Measurements from ENCODE around the gene CD52. TPM values are rescaled to one million over a fixed set of nuclear protein-coding genes. Genes with fewer than 3 reads are reported as not detected.

The CD52 gene
- total and polyA plus RNA-seq, 2 of the 4 experiments (the other 2 are of a cell fraction): 1.6 TPM; not detected in 1

DNA sequence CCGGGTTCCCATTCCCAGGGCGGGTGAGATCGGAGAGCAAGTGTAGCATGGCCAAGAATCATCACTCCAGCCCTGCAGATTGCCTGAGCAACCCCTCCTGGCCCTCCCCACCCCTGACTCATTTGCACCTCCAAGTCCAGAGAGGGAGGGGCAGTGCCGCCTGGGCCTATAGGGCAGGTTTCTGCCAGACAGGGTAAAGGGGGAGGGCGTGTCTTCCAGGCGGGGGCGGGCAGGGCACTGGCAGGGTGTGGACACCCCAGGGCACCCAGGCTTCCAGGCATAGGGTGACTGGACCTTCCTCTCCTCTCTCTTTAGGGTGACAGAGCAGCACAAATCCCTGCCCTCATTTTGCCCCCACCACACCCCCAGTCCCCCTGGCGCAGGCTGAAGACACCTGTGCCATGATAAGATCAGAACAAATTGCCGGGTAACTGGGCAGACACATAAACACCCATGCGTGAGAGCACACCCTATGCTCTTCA, 39.4 kb downstream of the CD52 start:
- Histone ChIP-seq H4K5ac (ENCODE audit: low read depth, low read length) (no peak overlapping the region), H3K14ac (replicated peaks; ENCODE audit: low read depth, low read length) (no peak overlapping the region), H3K79me1 (ENCODE audit: low read depth in 1 of 2, low read length in 2 of 2) (no peaks in the 10 kb centered on the region), H2BK15ac (ENCODE audit: low read depth, low read length) (no peak overlapping the region), H3K4me2 (ENCODE audit: low read depth, low read length) (no peak overlapping the region), H3K27ac (ENCODE audit: insufficient read depth, low read length) (no peak overlapping the region), H2AFZ (replicated peaks; ENCODE audit: low read length, poor library complexity) (no peak overlapping the region), H2AK9ac (replicated peaks; ENCODE audit: low read depth, low read length, poor library complexity) (no peak overlapping the region), H3K4me3 (ENCODE audit: insufficient read depth, low read depth, low read length) (no peak overlapping the region), H4K20me1 (ENCODE audit: insufficient read depth, low read length) (no peaks in the 10 kb centered on the region), H3K36me3 (ENCODE audit: control insufficient read depth, insufficient read depth, low read length) (no peaks in the 10 kb centered on the region), H3K4me1 (ENCODE audit: control insufficient read depth, insufficient read depth, low read length) (no peaks in the 10 kb centered on the region; the same call in 1 of the 2 replicates), H3K56ac (ENCODE audit: extremely low read depth, insufficient read depth, low read length) (no peak overlapping the region), H3K18ac (ENCODE audit: low read depth, low read length) (no peak overlapping the region), H3K9me3 (ENCODE audit: control insufficient read depth, insufficient read depth, low read length) (no peaks in the 10 kb centered on the region), H4K8ac (ENCODE audit: low read depth in 2 of 2, low read length in 2 of 2) (no peak overlapping the region), H3K9ac (ENCODE audit: low read depth, low read length) (no peak overlapping the region), H3K9me1 (ENCODE audit: insufficient read depth, low read length) (peaks cover 2% of the 10 kb centered on the region; the same call in 1 of the 2 replicates), H2BK20ac (ENCODE audit: low read depth, low read length) (no peak overlapping the region), H4K91ac (ENCODE audit: insufficient read depth, low read depth, low read length) (no peak overlapping the region), H2AK5ac (ENCODE audit: low read depth, low read length) (no peak overlapping the region), H3K27me3 (ENCODE audit: control insufficient read depth, insufficient read depth, low read length) (peaks cover 78% of the 10 kb centered on the region), H2BK120ac (ENCODE audit: low read depth, low read length) (no peak overlapping the region), H3K4ac (ENCODE audit: low read depth, low read length) (no peak overlapping the region), H2BK5ac (ENCODE audit: low read depth, low read length, poor library complexity, severe bottlenecking) (no peak overlapping the region), H3K23ac (ENCODE audit: low read depth, low read length) (no peak overlapping the region)
- dilution Hi-C loops (cut with HindIII; ENCODE audit: low sequenced_read_pairs, unreplicated experiment): no loop called here
- CTCF ChIA-PET: no interaction called here
- TF ChIP-seq BHLHE40 (IDR thresholded peaks at IDR 0.05; ENCODE audit: low read depth, low read length) (no peak), MAFK (IDR thresholded peaks at IDR 0.05; ENCODE audit: low read depth, low read length) (no peak)
- ATAC-seq (ENCODE audit: low read depth) (no peak), DNase-seq (no peak)
- in situ Hi-C loops (cut with MboI; ENCODE audit: low sequenced_read_pairs): no loop called here
- BruUV-seq (replicated peaks): no TSS peak
- intact Hi-C loops (cut with micrococcal nuclease): no loop called here
- POLR2A ChIA-PET (ENCODE audit: unreplicated experiment): no interaction called here
- 50% methylated on average over 1 of the region's 10 CpGs; no CpG with 5 or more reads in 1 of the 2 experiments for WGBS, 2 experiments (ENCODE audit: extremely low coverage in 2 of 2, insufficient read length in 1 of 2)
